ENCODE results near the gene LUM. TPM values are rescaled to one million over a fixed set of nuclear protein-coding genes. Genes with fewer than 3 reads are reported as not detected.

The LUM gene
- total RNA-seq, 1 donor from 2014 or later: 76.4 TPM

DNA sequence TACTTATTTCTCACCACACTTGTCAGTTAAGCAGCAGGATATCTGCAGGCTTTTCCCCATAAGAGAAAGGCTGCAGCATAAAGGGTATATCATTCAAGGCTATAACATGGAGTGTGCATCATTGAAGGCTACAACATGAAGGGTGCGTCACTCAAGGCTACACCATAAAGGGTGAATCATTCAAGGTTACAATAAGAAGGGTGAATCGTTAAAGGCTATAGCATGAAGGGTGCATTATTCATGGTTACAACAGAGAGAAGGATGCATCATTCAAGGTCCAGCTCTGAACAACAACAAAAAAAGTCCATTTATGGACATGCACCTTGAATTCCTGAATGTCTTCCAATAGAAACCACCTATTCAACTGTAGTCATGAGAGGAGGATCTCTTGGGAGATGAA, 32.8 kb upstream of the LUM start:
- no peaks in the 10 kb centered on the region for H3K36me3 Mint-ChIP-seq (ENCODE audit: low read depth, unreplicated experiment)
- no peak overlapping the region for H3K27ac ChIP-seq (ENCODE audit: low read depth, low read length)
- no peaks in the 10 kb centered on the region for H3K27me3 ChIP-seq (ENCODE audit: insufficient read depth, low read length)
- DNase-seq (ENCODE audit: low read depth): no peak
- no peak overlapping the region for H3K4me3 ChIP-seq (ENCODE audit: insufficient read depth, low read depth, low read length)
- H3K79me2 ChIP-seq (ENCODE audit: insufficient read depth, low read length): no peaks in the 10 kb centered on the region
- no peaks in the 10 kb centered on the region for H4K20me1 ChIP-seq (ENCODE audit: insufficient read depth, low read length)
- no peaks in the 10 kb centered on the region for H3K9me3 Mint-ChIP-seq (ENCODE audit: unreplicated experiment)
- no peak overlapping the region for H3K4me3 Mint-ChIP-seq (ENCODE audit: unreplicated experiment)
- peaks cover 28% of the 10 kb centered on the region for H3K4me1 Mint-ChIP-seq (ENCODE audit: low read depth, unreplicated experiment)
- H3K9ac ChIP-seq (ENCODE audit: low read length): no peak overlapping the region
- H3K27ac Mint-ChIP-seq (ENCODE audit: unreplicated experiment): no peak overlapping the region
- peak; percentile 34 for FAIRE-seq
- no peak for TF ChIP-seq EZH2 (IDR thresholded peaks at IDR 0.05; ENCODE audit: insufficient read depth, low read length)
- TF ChIP-seq CTCF (IDR thresholded peaks at IDR 0.05; ENCODE audit: insufficient read depth, low read depth, low read length): no peak
- H3K27me3 Mint-ChIP-seq (ENCODE audit: low read depth, unreplicated experiment): no peaks in the 10 kb centered on the region
- no peaks in the 10 kb centered on the region for H3K36me3 ChIP-seq (ENCODE audit: insufficient read depth, low read length)
- no peak overlapping the region for H2AFZ ChIP-seq (ENCODE audit: low read depth, low read length)
- H3K9me3 ChIP-seq (ENCODE audit: insufficient read depth, low read depth, low read length): no peaks in the 10 kb centered on the region
- peaks cover 18% of the 10 kb centered on the region for H3K4me1 ChIP-seq (ENCODE audit: insufficient read depth, low read length)
- H3K4me2 ChIP-seq (ENCODE audit: low read length): no peak overlapping the region

DNA sequence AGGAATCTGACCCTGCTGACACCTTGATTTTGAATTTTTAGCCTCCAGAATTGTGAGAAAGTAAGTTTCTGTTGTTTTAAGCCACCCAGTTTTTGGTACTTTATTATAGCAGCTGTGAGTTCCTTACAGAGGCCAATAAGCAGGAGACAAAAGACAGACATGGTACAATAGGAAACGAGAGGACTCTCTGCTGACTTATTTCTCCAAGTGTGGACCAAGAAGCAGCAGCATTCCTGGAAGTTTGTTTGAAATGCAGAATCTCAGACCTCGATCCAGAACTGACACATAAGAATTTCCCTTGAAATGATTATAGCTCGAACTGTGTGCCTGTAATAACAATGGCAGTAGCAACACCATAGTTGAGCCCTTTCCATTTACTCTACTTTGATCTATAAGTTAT, 31.9 kb upstream of the LUM start:
- H3K27me3 ChIP-seq (ENCODE audit: insufficient read depth, low read length): no peaks in the 10 kb centered on the region
- H3K4me1 ChIP-seq (ENCODE audit: insufficient read depth, low read length): peaks cover 18% of the 10 kb centered on the region
- no peak overlapping the region for H3K4me3 ChIP-seq (ENCODE audit: insufficient read depth, low read depth, low read length)
- no peak overlapping the region for H3K9ac ChIP-seq (ENCODE audit: low read length)
- no peak overlapping the region for H2AFZ ChIP-seq (ENCODE audit: low read depth, low read length)
- no peaks in the 10 kb centered on the region for H3K79me2 ChIP-seq (ENCODE audit: insufficient read depth, low read length)
- Mint-ChIP-seq H3K36me3 (ENCODE audit: low read depth, unreplicated experiment) (no peaks in the 10 kb centered on the region), H3K4me3 (ENCODE audit: unreplicated experiment) (no peak overlapping the region), H3K4me1 (ENCODE audit: low read depth, unreplicated experiment) (peaks cover 36% of the 10 kb centered on the region), H3K27me3 (ENCODE audit: low read depth, unreplicated experiment) (no peaks in the 10 kb centered on the region), H3K27ac (ENCODE audit: unreplicated experiment) (no peak overlapping the region), H3K9me3 (ENCODE audit: unreplicated experiment) (no peaks in the 10 kb centered on the region)
- no peak overlapping the region for H3K27ac ChIP-seq (ENCODE audit: low read depth, low read length)
- DNase-seq (ENCODE audit: low read depth): peak; percentile 43
- no peaks in the 10 kb centered on the region for H4K20me1 ChIP-seq (ENCODE audit: insufficient read depth, low read length)
- TF ChIP-seq EZH2 (IDR thresholded peaks at IDR 0.05; ENCODE audit: insufficient read depth, low read length) (no peak), CTCF (IDR thresholded peaks at IDR 0.05; ENCODE audit: insufficient read depth, low read depth, low read length) (no peak)
- H3K36me3 ChIP-seq (ENCODE audit: insufficient read depth, low read length): no peaks in the 10 kb centered on the region
- no peaks in the 10 kb centered on the region for H3K9me3 ChIP-seq (ENCODE audit: insufficient read depth, low read depth, low read length)
- no peak for FAIRE-seq
- no peak overlapping the region for H3K4me2 ChIP-seq (ENCODE audit: low read length)

- Histone ChIP-seq H3K36me3 (ENCODE audit: insufficient read depth, low read length) (no peaks in the 10 kb centered on the region), H4K20me1 (ENCODE audit: insufficient read depth, low read length) (no peaks in the 10 kb centered on the region), H3K27ac (ENCODE audit: low read depth, low read length) (no peak overlapping the region), H3K9ac (ENCODE audit: low read length) (no peak overlapping the region), H3K4me3 (ENCODE audit: insufficient read depth, low read depth, low read length) (no peak overlapping the region), H3K4me1 (ENCODE audit: insufficient read depth, low read length) (peaks cover 18% of the 10 kb centered on the region), H2AFZ (ENCODE audit: low read depth, low read length) (no peak overlapping the region), H3K4me2 (ENCODE audit: low read length) (no peak overlapping the region), H3K27me3 (ENCODE audit: insufficient read depth, low read length) (no peaks in the 10 kb centered on the region), H3K79me2 (ENCODE audit: insufficient read depth, low read length) (no peaks in the 10 kb centered on the region), H3K9me3 (ENCODE audit: insufficient read depth, low read depth, low read length) (no peaks in the 10 kb centered on the region)
- no peaks in the 10 kb centered on the region for H3K9me3 Mint-ChIP-seq (ENCODE audit: unreplicated experiment)
- DNase-seq (ENCODE audit: low read depth) (peak; percentile 54), FAIRE-seq (peak; percentile 32)
- TF ChIP-seq CTCF (IDR thresholded peaks at IDR 0.05; ENCODE audit: insufficient read depth, low read depth, low read length): no peak
- no peak for TF ChIP-seq EZH2 (IDR thresholded peaks at IDR 0.05; ENCODE audit: insufficient read depth, low read length)
- peaks cover 41% of the 10 kb centered on the region for H3K4me1 Mint-ChIP-seq (ENCODE audit: low read depth, unreplicated experiment)
- H3K27me3 Mint-ChIP-seq (ENCODE audit: low read depth, unreplicated experiment): no peaks in the 10 kb centered on the region
- H3K36me3 Mint-ChIP-seq (ENCODE audit: low read depth, unreplicated experiment): no peaks in the 10 kb centered on the region
- no peak overlapping the region for H3K27ac Mint-ChIP-seq (ENCODE audit: unreplicated experiment)
- H3K4me3 Mint-ChIP-seq (ENCODE audit: unreplicated experiment): no peak overlapping the region
Measured at GRCh38 chr12:91142221-91142631, 30.9 kb upstream of the LUM start.
